Lung (tissue), 12 donors: ENCODE results near the gene TMEM185B. TPM values are rescaled to one million over a fixed set of nuclear protein-coding genes. Genes with fewer than 3 reads are reported as not detected.

ENCODE experiments used
- ATAC-seq: fragments of 200-7000 bp; cut with Tn5 transposase; one replicate; pipeline ENCODE4 v1.9.1; 2020; ENCODE audit warnings: moderate number of reproducible peaks; ENCODE audit not compliant: insufficient read depth, low FRiP score
- DNase-seq, 3 donors: peaks; one replicate each; pipeline ENCODE4 v3.0.0-alpha.2; 2013 to 2017
- H3K27ac ChIP-seq, 2 donors: one replicate each; pipeline ENCODE4 v1.5.1; 2013; ENCODE audit warnings: mild to moderate bottlenecking in 2 of 2, moderate library complexity in 2 of 2, control low read depth in 1 of 2, inconsistent platforms in 1 of 2, low read depth in 1 of 2, low read length in 1 of 2
- H3K27me3 ChIP-seq, 3 donors: one replicate each; pipeline ENCODE4 v1.5.1; 2013; ENCODE audit warnings: low read length in 2 of 3; ENCODE audit not compliant: control insufficient read depth in 3 of 3, insufficient read depth in 3 of 3
- H3K36me3 ChIP-seq, 4 donors: one replicate each; pipeline ENCODE4 v1.5.1; 2013; ENCODE audit warnings: low read length in 4 of 4, mild to moderate bottlenecking in 1 of 4, moderate library complexity in 1 of 4; ENCODE audit not compliant: control insufficient read depth in 4 of 4, insufficient read depth in 4 of 4
- H3K4me1 ChIP-seq, 5 donors: one replicate each; pipeline ENCODE4 v1.5.1; 2013; ENCODE audit warnings: low read length in 5 of 5, mild to moderate bottlenecking in 2 of 5, moderate library complexity in 1 of 5; ENCODE audit not compliant: control insufficient read depth in 5 of 5, insufficient read depth in 5 of 5
- H3K4me3 ChIP-seq: one replicate; pipeline ENCODE4 v1.5.1; 2013; ENCODE audit warnings: mild to moderate bottlenecking, control low read depth, moderate library complexity
- H3K9ac ChIP-seq, 2 donors: one replicate each; pipeline ENCODE4 v1.5.1; 2013; ENCODE audit warnings: low read length in 2 of 2, control low read depth in 1 of 2; ENCODE audit not compliant: insufficient read depth in 1 of 2
- H3K9me3 ChIP-seq, 4 donors: one replicate each; pipeline ENCODE4 v1.5.1; 2013; ENCODE audit warnings: low read length in 3 of 4, mild to moderate bottlenecking in 1 of 4, moderate library complexity in 1 of 4; ENCODE audit not compliant: control insufficient read depth in 4 of 4, insufficient read depth in 3 of 4
- WGBS, 2 donors: extraction: QIAGEN DNeasy Blood & Tissue Kit; methylation state at CpG; one replicate each; pipeline ENCODE4 v1.1.7; 2013; 5-methylcytosine and 5-hydroxymethylcytosine counted together
- polyA plus RNA-seq, 2 donors: library from polyadenylated mRNA; stranded (reverse); fragments of 200-250 nt; gene quantifications; one replicate each; pipeline ENCODE4 v1.2.1, GENCODE V29; 2013
- total RNA-seq, 2 donors: library from RNA; depleted of rRNA in 1 of 2; stranded (reverse); fragments of >200 nt in 1 of 2; gene quantifications; one replicate each; pipeline ENCODE4 v1.2.1, GENCODE V29; 2014 to 2021
- TF ChIP-seq, protein P1 (sequence below): IDR thresholded peaks from 2 replicates; pipeline ENCODE4 v1.5.1; 2012; ENCODE audit warnings: mild to moderate bottlenecking; ENCODE audit errors: control extremely low read depth, extremely low read depth
- donor health status: control.
- donor health status: control.
- donor health status: Bipolar disorder and iron deficiency.
- donor health status: healthy.
- donor health status: DM: yes; HTN: yes; CAD: no.

TMEM185B gene
- total and polyA plus RNA-seq, 4 donors: 6.5 to 35.2 (median 27.1) TPM

DNA sequence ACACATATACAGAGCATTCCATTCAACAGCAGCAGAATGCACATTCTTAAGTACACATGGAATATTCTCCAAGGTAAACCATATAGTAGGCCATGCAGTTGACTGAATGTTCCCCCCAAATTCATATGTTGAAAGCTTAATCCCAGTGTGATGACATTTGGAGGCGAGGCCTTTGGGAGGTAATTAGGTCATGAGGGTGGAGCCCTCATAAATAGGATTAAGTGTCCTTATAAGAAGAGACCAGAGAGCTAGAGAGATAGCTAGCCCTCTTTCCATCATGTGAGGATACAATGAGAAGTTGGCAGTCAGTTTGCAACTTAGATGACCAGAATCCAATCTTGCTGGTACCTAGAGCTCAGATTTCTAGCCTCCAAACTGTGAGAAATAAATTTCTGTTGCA lies 27.6 kb downstream of the TMEM185B start:
- Histone ChIP-seq H3K27me3 (no peaks in the 10 kb centered on the region), H3K36me3 (no peaks in the 10 kb centered on the region), H3K4me3 (no peak overlapping the region), H3K4me1 (no peaks in the 10 kb centered on the region), H3K9ac (no peak overlapping the region), H3K27ac (no peak overlapping the region), H3K9me3 (peaks cover 0 to 10% (median 2%) of the 10 kb centered on the region in 4 donors)
- no peak for DNase-seq
- WGBS, 2 donors: 92 to 100% methylated on average over 1 of the region's 1 CpG
- TF ChIP-seq, protein P1, sequence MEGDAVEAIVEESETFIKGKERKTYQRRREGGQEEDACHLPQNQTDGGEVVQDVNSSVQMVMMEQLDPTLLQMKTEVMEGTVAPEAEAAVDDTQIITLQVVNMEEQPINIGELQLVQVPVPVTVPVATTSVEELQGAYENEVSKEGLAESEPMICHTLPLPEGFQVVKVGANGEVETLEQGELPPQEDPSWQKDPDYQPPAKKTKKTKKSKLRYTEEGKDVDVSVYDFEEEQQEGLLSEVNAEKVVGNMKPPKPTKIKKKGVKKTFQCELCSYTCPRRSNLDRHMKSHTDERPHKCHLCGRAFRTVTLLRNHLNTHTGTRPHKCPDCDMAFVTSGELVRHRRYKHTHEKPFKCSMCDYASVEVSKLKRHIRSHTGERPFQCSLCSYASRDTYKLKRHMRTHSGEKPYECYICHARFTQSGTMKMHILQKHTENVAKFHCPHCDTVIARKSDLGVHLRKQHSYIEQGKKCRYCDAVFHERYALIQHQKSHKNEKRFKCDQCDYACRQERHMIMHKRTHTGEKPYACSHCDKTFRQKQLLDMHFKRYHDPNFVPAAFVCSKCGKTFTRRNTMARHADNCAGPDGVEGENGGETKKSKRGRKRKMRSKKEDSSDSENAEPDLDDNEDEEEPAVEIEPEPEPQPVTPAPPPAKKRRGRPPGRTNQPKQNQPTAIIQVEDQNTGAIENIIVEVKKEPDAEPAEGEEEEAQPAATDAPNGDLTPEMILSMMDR: no peak
- no peak for ATAC-seq

DNA sequence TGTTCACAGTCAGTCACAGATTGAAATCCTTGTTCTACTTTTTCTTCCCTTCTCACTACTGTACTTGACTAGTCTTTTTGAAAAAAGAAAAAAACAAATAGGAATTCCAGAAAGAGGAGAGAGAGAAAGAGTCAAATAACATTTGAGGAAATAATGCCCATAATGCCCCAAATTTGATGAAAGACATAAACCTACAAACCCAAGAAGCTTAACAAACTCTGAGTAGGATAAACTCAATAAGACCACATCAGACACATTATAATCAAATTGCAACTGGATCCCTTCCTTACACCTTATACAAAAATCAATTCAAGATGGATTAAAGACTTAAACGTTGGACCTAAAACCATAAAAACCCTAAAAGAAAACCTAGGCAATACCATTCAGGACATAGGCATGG lies 30.9 kb downstream of the TMEM185B start:
- Histone ChIP-seq H3K36me3 (no peaks in the 10 kb centered on the region), H3K4me3 (no peak overlapping the region), H3K4me1 (no peaks in the 10 kb centered on the region), H3K9me3 (peaks cover 0 to 4% (median 0%) of the 10 kb centered on the region in 4 donors), H3K27me3 (no peaks in the 10 kb centered on the region), H3K9ac (no peak overlapping the region), H3K27ac (no peak overlapping the region)
- 79 to 100% methylated on average over 1 of the region's 1 CpG for WGBS, 2 donors
- DNase-seq (no peak), ATAC-seq (no peak)
- TF ChIP-seq, protein P1: no peak

DNA sequence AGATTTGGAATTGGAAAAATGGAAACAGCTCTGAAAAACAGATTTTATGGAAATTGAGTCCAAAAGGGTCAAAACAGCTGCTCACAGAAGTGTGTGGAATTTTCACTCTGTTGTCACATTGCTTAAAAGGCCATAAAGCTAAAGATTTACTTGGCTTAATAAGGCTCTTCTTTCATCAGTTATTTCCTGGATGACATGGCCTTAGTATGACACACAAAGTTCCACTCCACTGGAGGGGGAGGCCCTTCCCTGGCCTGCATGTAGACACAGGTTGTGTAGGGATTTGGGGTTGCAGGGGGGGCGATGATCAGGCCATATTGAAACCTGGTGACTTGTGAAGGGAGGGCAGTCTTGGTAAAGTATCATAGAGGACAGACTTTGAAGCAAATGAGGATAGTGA lies 34.0 kb downstream of the TMEM185B start:
- no peak overlapping the region for H3K27ac ChIP-seq
- ATAC-seq: no peak
- TF ChIP-seq, protein P1: no peak
- H3K4me3 ChIP-seq: no peak overlapping the region
- H3K36me3 ChIP-seq: no peaks in the 10 kb centered on the region
- H3K4me1 ChIP-seq: no peaks in the 10 kb centered on the region
- DNase-seq: no peak
- WGBS, 2 donors: 89 to 94% methylated on average over 1 of the region's 1 CpG
- H3K27me3 ChIP-seq: no peaks in the 10 kb centered on the region
- H3K9me3 ChIP-seq: peaks cover 0 to 4% (median 0%) of the 10 kb centered on the region in 4 donors
- no peak overlapping the region for H3K9ac ChIP-seq

DNA sequence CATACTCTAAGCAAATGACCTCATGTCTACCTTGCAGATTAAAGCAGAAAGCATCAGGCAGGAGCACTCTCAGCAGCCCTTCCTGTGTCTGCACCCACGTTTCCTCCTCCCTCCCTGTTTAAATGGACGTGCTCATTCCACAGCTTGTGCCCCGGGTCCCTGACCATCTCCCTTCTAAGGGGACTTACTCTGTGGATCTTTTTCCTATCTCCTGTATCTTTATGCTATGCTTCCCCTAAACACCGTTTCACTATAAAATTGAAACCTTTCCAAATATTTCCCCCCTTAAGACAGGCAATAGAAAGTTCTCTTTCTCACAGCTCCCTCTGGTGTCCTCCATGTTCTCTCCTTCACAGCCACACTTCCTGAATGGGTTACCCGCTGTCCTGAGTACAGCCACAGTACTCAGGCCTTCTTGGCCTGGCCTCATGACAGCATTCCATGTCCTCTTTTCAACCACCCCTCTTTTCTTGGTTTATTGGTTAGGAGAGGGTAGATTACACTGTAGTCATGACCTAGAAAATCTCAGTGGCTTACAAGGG lies 41.1 kb downstream of the TMEM185B start:
- Histone ChIP-seq H3K27me3 (no peaks in the 10 kb centered on the region), H3K36me3 (peaks cover 0 to 13% (median 3%) of the 10 kb centered on the region in 4 donors), H3K9ac (no peak overlapping the region), H3K4me1 (peaks cover 0 to 6% (median 0%) of the 10 kb centered on the region in 5 donors), H3K9me3 (no peaks in the 10 kb centered on the region), H3K4me3 (no peak overlapping the region), H3K27ac (no peak overlapping the region)
- no peak for DNase-seq
- ATAC-seq: no peak
- WGBS, 2 donors: 28 to 37% methylated on average over 5 of the region's 5 CpGs
- TF ChIP-seq, protein P1: no peak
